Activated naive CD4-positive, alpha-beta T cell treated with anti-CD3 and anti-CD28 coated beads, Interleukin-2, amount 10 ng/mL, durations not matched to agents 7 days and 5 days (primary cell): Measurements from ENCODE around the gene AGBL3.
A peak's percentile ranks its signal among the peaks of the same experiment; 100 is the strongest.

Experiments used
- CTCF ChIA-PET: fragments of 350-600 bp; sonication (Branson Sonifier 250); formaldehyde crosslinking; loops from one replicate; lab custom pipeline; 2021; ENCODE audit warnings: antibody characterized with exemption; lab: Charles Lee
- DNase-seq: peaks from one replicate; pipeline ENCODE4 v3.0.0-alpha.2; 2020
- H3K27ac Mint-ChIP-seq: one replicate; pipeline ENCODE4 v1.8.0; 2021; ENCODE audit warnings: mild to moderate bottlenecking, moderate library complexity, mixed read lengths
- H3K27me3 Mint-ChIP-seq: one replicate; pipeline ENCODE4 v1.8.0; 2021; ENCODE audit warnings: mild to moderate bottlenecking, mixed read lengths
- H3K36me3 Mint-ChIP-seq: one replicate; pipeline ENCODE4 v1.8.0; 2021; ENCODE audit warnings: mixed read lengths
- H3K4me1 Mint-ChIP-seq: one replicate; pipeline ENCODE4 v1.8.0; 2021; ENCODE audit warnings: mixed read lengths
- H3K4me3 Mint-ChIP-seq: one replicate; pipeline ENCODE4 v1.8.0; 2021; ENCODE audit warnings: mild to moderate bottlenecking, moderate library complexity, mixed read lengths
- H3K9me3 Mint-ChIP-seq: one replicate; pipeline ENCODE4 v1.8.0; 2021; ENCODE audit warnings: mixed read lengths

Gene AGBL3

GRCh38 chr7:135151533-135151932 is 165.2 kb downstream of the AGBL3 start:
- CTCF ChIA-PET: interaction anchor here (5.8 kb wide), 1 partner anchor 18 kb away, joined by 59 read pairs; the partner anchor contains the start of gene CYREN
- Mint-ChIP-seq H3K36me3 (peaks cover 59% of the 10 kb centered on the region), H3K4me3 (peak overlapping the region; percentile 32)

GRCh38 chr7:135152442-135152841 is 166.1 kb downstream of the AGBL3 start:
- H3K4me1 Mint-ChIP-seq: peaks cover 50% of the 10 kb centered on the region
- CTCF ChIA-PET: no interaction called here
- no peak overlapping the region for H3K27ac Mint-ChIP-seq
- H3K36me3 Mint-ChIP-seq: peaks cover 68% of the 10 kb centered on the region
- H3K9me3 Mint-ChIP-seq: peaks cover 40% of the 10 kb centered on the region
- H3K27me3 Mint-ChIP-seq: no peaks in the 10 kb centered on the region
- DNase-seq: no peak
- no peak overlapping the region for H3K4me3 Mint-ChIP-seq

More at GRCh38 chr7:135151533-135151932, 165.2 kb downstream of the AGBL3 start:
- no peak for DNase-seq
- Mint-ChIP-seq H3K9me3 (peaks cover 34% of the 10 kb centered on the region), H3K27me3 (no peaks in the 10 kb centered on the region), H3K27ac (peak overlapping the region; percentile 58), H3K4me1 (peaks cover 57% of the 10 kb centered on the region)

GRCh38 chr7:135154734-135155133 is 168.4 kb downstream of the AGBL3 start:
- CTCF ChIA-PET: no interaction called here
- Mint-ChIP-seq H3K4me1 (peaks cover 44% of the 10 kb centered on the region), H3K4me3 (no peak overlapping the region), H3K27ac (no peak overlapping the region), H3K27me3 (no peaks in the 10 kb centered on the region), H3K36me3 (peaks cover 84% of the 10 kb centered on the region), H3K9me3 (peaks cover 42% of the 10 kb centered on the region)
- DNase-seq: no peak

- Mint-ChIP-seq H3K27ac (no peak overlapping the region), H3K36me3 (peaks cover 88% of the 10 kb centered on the region), H3K9me3 (peaks cover 46% of the 10 kb centered on the region), H3K4me1 (peaks cover 44% of the 10 kb centered on the region), H3K4me3 (no peak overlapping the region), H3K27me3 (no peaks in the 10 kb centered on the region)
- DNase-seq: no peak
- CTCF ChIA-PET: interaction anchor here (5.0 kb wide), 1 partner anchor 13 kb away, joined by 25 read pairs; the partner anchor contains the start of gene CYREN
Observed at GRCh38 chr7:135156290-135156689, 170.0 kb downstream of the AGBL3 start.

- no peak for DNase-seq
- CTCF ChIA-PET: interaction anchor here (1.1 to 5.0 kb wide), 3 partner anchors 10 to 172 kb away, joined by 3 to 25 read pairs (median 4); partner anchors contain the start of genes AGBL3, CYREN and TMEM140
- no peaks in the 10 kb centered on the region for H3K27me3 Mint-ChIP-seq
- H3K36me3 Mint-ChIP-seq: peaks cover 90% of the 10 kb centered on the region
- H3K4me1 Mint-ChIP-seq: peaks cover 40% of the 10 kb centered on the region
- H3K27ac Mint-ChIP-seq: no peak overlapping the region
- peaks cover 57% of the 10 kb centered on the region for H3K9me3 Mint-ChIP-seq
- no peak overlapping the region for H3K4me3 Mint-ChIP-seq
Observed at GRCh38 chr7:135158141-135158655, 171.9 kb downstream of the AGBL3 start.

GRCh38 chr7:135158874-135159273 is 172.6 kb downstream of the AGBL3 start:
- Mint-ChIP-seq H3K4me1 (peaks cover 38% of the 10 kb centered on the region), H3K27ac (peak overlapping the region; percentile 13), H3K36me3 (peaks cover 86% of the 10 kb centered on the region), H3K9me3 (peaks cover 52% of the 10 kb centered on the region), H3K4me3 (no peak overlapping the region), H3K27me3 (no peaks in the 10 kb centered on the region)
- no peak for DNase-seq
- CTCF ChIA-PET: interaction anchor here (1.1 to 5.0 kb wide), 3 partner anchors 11 to 173 kb away, joined by 3 to 25 read pairs (median 4); partner anchors contain the start of genes AGBL3, CYREN and TMEM140

- Mint-ChIP-seq H3K27me3 (no peaks in the 10 kb centered on the region), H3K9me3 (peaks cover 46% of the 10 kb centered on the region), H3K4me3 (no peak overlapping the region), H3K36me3 (peaks cover 86% of the 10 kb centered on the region), H3K4me1 (peaks cover 36% of the 10 kb centered on the region), H3K27ac (peak overlapping the region; percentile 28)
- CTCF ChIA-PET: interaction anchor here (5.0 kb wide), 1 partner anchor 10 kb away, joined by 25 read pairs; the partner anchor contains the start of gene CYREN
- DNase-seq: no peak
Observed at GRCh38 chr7:135159359-135160085, 173.2 kb downstream of the AGBL3 start.

- no peak for DNase-seq
- Mint-ChIP-seq H3K4me3 (no peak overlapping the region), H3K27ac (peak overlapping the region; percentile 79), H3K4me1 (peaks cover 36% of the 10 kb centered on the region), H3K27me3 (no peaks in the 10 kb centered on the region), H3K36me3 (peaks cover 86% of the 10 kb centered on the region), H3K9me3 (peaks cover 39% of the 10 kb centered on the region)
- CTCF ChIA-PET: interaction anchor here (0.7 to 5.0 kb wide), 4 partner anchors 9 to 173 kb away, joined by 4 to 25 read pairs (median 4); partner anchors contain the start of genes CYREN and TMEM140
Observed at GRCh38 chr7:135160098-135160857, 174.0 kb downstream of the AGBL3 start.

GRCh38 chr7:135160858-135161653 is 174.7 kb downstream of the AGBL3 start:
- H3K27ac Mint-ChIP-seq: peak overlapping the region; percentile 79
- H3K4me3 Mint-ChIP-seq: no peak overlapping the region
- H3K27me3 Mint-ChIP-seq: no peaks in the 10 kb centered on the region
- peaks cover 39% of the 10 kb centered on the region for H3K4me1 Mint-ChIP-seq
- H3K36me3 Mint-ChIP-seq: peaks cover 87% of the 10 kb centered on the region
- CTCF ChIA-PET: interaction anchor here (0.7 to 5.0 kb wide), 4 partner anchors 8 to 174 kb away, joined by 4 to 25 read pairs (median 4); partner anchors contain the start of genes CYREN and TMEM140
- H3K9me3 Mint-ChIP-seq: peaks cover 33% of the 10 kb centered on the region
- DNase-seq: no peak

GRCh38 chr7:135161669-135162068 is 175.4 kb downstream of the AGBL3 start:
- Mint-ChIP-seq H3K27ac (no peak overlapping the region), H3K36me3 (peaks cover 87% of the 10 kb centered on the region), H3K4me1 (peaks cover 42% of the 10 kb centered on the region), H3K4me3 (no peak overlapping the region), H3K9me3 (peaks cover 28% of the 10 kb centered on the region), H3K27me3 (no peaks in the 10 kb centered on the region)
- CTCF ChIA-PET: interaction anchor here (1.2 to 1.3 kb wide), 2 partner anchors 14 kb away, joined by 4 read pairs; partner anchors contain the start of gene TMEM140
- DNase-seq: no peak

GRCh38 chr7:135162382-135163001 is 176.2 kb downstream of the AGBL3 start:
- no peak for DNase-seq
- Mint-ChIP-seq H3K27ac (no peak overlapping the region), H3K9me3 (peaks cover 22% of the 10 kb centered on the region), H3K4me1 (peaks cover 51% of the 10 kb centered on the region), H3K36me3 (peaks cover 86% of the 10 kb centered on the region), H3K4me3 (no peak overlapping the region), H3K27me3 (no peaks in the 10 kb centered on the region)
- CTCF ChIA-PET: interaction anchor here (0.6 to 1.3 kb wide), 2 partner anchors 15 to 511 kb away, joined by 3 to 4 read pairs; partner anchors contain the start of gene TMEM140

GRCh38 chr7:135164357-135165061 is 178.2 kb downstream of the AGBL3 start:
- CTCF ChIA-PET: interaction anchor here (1.6 to 1.8 kb wide), 2 partner anchors 17 to 178 kb away, joined by 4 to 7 read pairs; partner anchors contain the start of genes AGBL3 and TMEM140
- H3K27ac Mint-ChIP-seq: peak overlapping the region; percentile 33
- peaks cover 90% of the 10 kb centered on the region for H3K36me3 Mint-ChIP-seq
- H3K4me1 Mint-ChIP-seq: peaks cover 65% of the 10 kb centered on the region
- no peak for DNase-seq
- H3K4me3 Mint-ChIP-seq: no peak overlapping the region
- peaks cover 20% of the 10 kb centered on the region for H3K9me3 Mint-ChIP-seq
- H3K27me3 Mint-ChIP-seq: no peaks in the 10 kb centered on the region
